ENCODE results near the gene CADM2.

GRCh38 chr3:85051786-85052185, 93.0 kb downstream of the CADM2 start:
- TF ChIP-seq CTCF (conservative IDR thresholded peaks at IDR 0.05) (no peak), ZFX (IDR thresholded peaks at IDR 0.05) (no peak)
